Fibroblast of lung (primary cell): ENCODE data around the gene DDX54. TPM values are rescaled to one million over a fixed set of nuclear protein-coding genes. Genes with fewer than 3 reads are reported as not detected.
"Not testable (repeated sequence)": the region's sequence is repeated elsewhere in the genome, so short reads cannot be mapped to it uniquely, and the experiment has no call there.

Experiments used
- DNase-seq, 2 donors: peaks; one replicate each; pipeline versions ENCODE4 v3.0.0 to v3.0.0-alpha.2; 2010; ENCODE audit warnings: low read depth in 2 of 2
- H2AFZ ChIP-seq: 2 replicates; pipeline ENCODE4 v1.5.1; 2012; ENCODE audit warnings: low read length, control low read depth, inconsistent platforms
- H3K27ac ChIP-seq: 2 replicates; pipeline ENCODE4 v1.5.1; 2011; ENCODE audit warnings: low read length, control low read depth; ENCODE audit not compliant: insufficient read depth
- H3K27me3 ChIP-seq: 2 replicates; pipeline ENCODE4 v1.5.1; 2011; ENCODE audit warnings: mild to moderate bottlenecking, low read length; ENCODE audit not compliant: control insufficient read depth, insufficient read depth
- H3K36me3 ChIP-seq: 2 replicates; pipeline ENCODE4 v1.5.1; 2011; ENCODE audit warnings: low read length; ENCODE audit not compliant: control insufficient read depth, insufficient read depth
- H3K4me1 ChIP-seq: 2 replicates; pipeline ENCODE4 v1.5.1; 2011; ENCODE audit warnings: low read length; ENCODE audit not compliant: control insufficient read depth, insufficient read depth; ENCODE audit errors: extremely low read depth
- H3K4me2 ChIP-seq: 2 replicates; pipeline ENCODE4 v1.5.1; 2011; ENCODE audit warnings: low read length, control low read depth; ENCODE audit not compliant: insufficient read depth; ENCODE audit errors: extremely low read depth
- H3K4me3 ChIP-seq, 4 experiments: fragments of 200-600 bp in 1 of 4; sonication (generic) in 1 of 4; replicated peaks in 1 of 4; 2 replicates each; pipeline ENCODE4 v1.5.1; 2011 to 2016; ENCODE audit warnings: low read length in 4 of 4, low read depth in 3 of 4, mild to moderate bottlenecking in 3 of 4, control low read depth in 2 of 4, inconsistent platforms in 1 of 4, mixed read lengths in 1 of 4; ENCODE audit not compliant: insufficient read depth in 1 of 4; ENCODE audit errors: control extremely low read depth in 1 of 4
- H3K79me2 ChIP-seq: 2 replicates; pipeline ENCODE4 v1.5.1; 2012; ENCODE audit warnings: mild to moderate bottlenecking, low read length, inconsistent platforms; ENCODE audit not compliant: control insufficient read depth, insufficient read depth
- H3K9ac ChIP-seq: 2 replicates; pipeline ENCODE4 v1.5.1; 2011; ENCODE audit warnings: mild to moderate bottlenecking, low read length, control low read depth; ENCODE audit not compliant: insufficient read depth
- H3K9me3 ChIP-seq: 2 replicates; pipeline ENCODE4 v1.5.1; 2012; ENCODE audit warnings: low read depth, low read length; ENCODE audit not compliant: control insufficient read depth, insufficient read depth
- H4K20me1 ChIP-seq: 2 replicates; pipeline ENCODE4 v1.5.1; 2011; ENCODE audit warnings: low read length; ENCODE audit not compliant: control insufficient read depth, insufficient read depth; ENCODE audit errors: extremely low read depth
- EZH2 ChIP-seq: IDR thresholded peaks from 2 replicates; pipeline ENCODE4 v1.5.1; 2012; ENCODE audit warnings: low read length, control low read depth, mild to moderate bottlenecking; ENCODE audit errors: missing control alignments
- polyA plus RNA-seq, 2 donors: library from polyadenylated mRNA; depleted of rRNA in 1 of 2; stranded (reverse) in 1 of 2; unstranded in 1 of 2; fragments of >200 nt; gene quantifications; 2 replicates each; pipeline ENCODE4 v1.2.1, GENCODE V29; 2011 to 2012; ENCODE audit warnings: missing spikeins in 1 of 2
- total RNA-seq: library from RNA; depleted of rRNA; stranded (reverse); fragments of >200 nt; gene quantifications from 2 replicates; pipeline ENCODE4 v1.2.1, GENCODE V29; 2014
- TF ChIP-seq, protein P1 (sequence below), 2 donors: IDR thresholded peaks in 1 of 2; conservative IDR thresholded peaks in 1 of 2; 1 replicate in 1 of 2; 2 replicates in 1 of 2; pipeline ENCODE4 v1.5.1; 2011 to 2012; ENCODE audit warnings: low read length in 2 of 2, control low read depth in 1 of 2, inconsistent platforms in 1 of 2, low read depth in 1 of 2, mild to moderate bottlenecking in 1 of 2

The DDX54 gene
- total and polyA plus RNA-seq, 2 donors (not counting 1 experiment from before 2014, with no cell fraction given): 20.5 to 23.6 TPM

DNA sequence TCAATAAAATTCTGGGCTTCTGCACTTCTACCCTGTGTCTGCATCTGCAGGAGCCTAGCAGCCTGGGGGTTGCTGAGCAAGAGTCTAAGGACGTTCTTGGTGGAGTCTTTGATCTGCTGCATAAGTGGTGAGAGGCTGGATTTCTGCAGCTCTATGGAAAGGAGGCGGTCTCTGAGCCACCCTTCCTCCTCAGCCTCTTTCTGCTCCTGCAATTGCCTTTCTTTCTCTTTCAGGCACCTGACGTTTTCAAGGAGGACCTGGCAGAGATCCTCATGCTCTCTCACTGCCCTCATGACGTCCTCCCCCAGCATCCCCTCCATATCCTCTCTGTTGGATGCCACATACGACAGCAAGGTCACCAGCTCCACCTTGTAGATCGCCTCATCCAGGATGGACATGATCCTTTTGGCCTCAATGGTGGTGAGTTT lies 22.3 kb upstream of the DDX54 start:
- Histone ChIP-seq H3K79me2 (no peaks in the 10 kb centered on the region), H3K9ac (no peak overlapping the region), H3K4me1 (peaks cover 12% of the 10 kb centered on the region), H3K4me3 (no peak overlapping the region), H3K36me3 (no peaks in the 10 kb centered on the region), H3K4me2 (no peak overlapping the region), H2AFZ (no peak overlapping the region), H4K20me1 (no peaks in the 10 kb centered on the region), H3K9me3 (no peaks in the 10 kb centered on the region), H3K27ac (no peak overlapping the region), H3K27me3 (no peaks in the 10 kb centered on the region)
- TF ChIP-seq, protein P1, sequence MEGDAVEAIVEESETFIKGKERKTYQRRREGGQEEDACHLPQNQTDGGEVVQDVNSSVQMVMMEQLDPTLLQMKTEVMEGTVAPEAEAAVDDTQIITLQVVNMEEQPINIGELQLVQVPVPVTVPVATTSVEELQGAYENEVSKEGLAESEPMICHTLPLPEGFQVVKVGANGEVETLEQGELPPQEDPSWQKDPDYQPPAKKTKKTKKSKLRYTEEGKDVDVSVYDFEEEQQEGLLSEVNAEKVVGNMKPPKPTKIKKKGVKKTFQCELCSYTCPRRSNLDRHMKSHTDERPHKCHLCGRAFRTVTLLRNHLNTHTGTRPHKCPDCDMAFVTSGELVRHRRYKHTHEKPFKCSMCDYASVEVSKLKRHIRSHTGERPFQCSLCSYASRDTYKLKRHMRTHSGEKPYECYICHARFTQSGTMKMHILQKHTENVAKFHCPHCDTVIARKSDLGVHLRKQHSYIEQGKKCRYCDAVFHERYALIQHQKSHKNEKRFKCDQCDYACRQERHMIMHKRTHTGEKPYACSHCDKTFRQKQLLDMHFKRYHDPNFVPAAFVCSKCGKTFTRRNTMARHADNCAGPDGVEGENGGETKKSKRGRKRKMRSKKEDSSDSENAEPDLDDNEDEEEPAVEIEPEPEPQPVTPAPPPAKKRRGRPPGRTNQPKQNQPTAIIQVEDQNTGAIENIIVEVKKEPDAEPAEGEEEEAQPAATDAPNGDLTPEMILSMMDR (conservative IDR thresholded peaks at IDR 0.05 in 1 of 2, IDR thresholded peaks at IDR 0.05 in 1 of 2; ENCODE audit: low read depth in 1 of 2, low read length in 2 of 2): no peak
- TF ChIP-seq EZH2: no peak
- DNase-seq: peak in 1 of 2 donors; percentile 42

DNA sequence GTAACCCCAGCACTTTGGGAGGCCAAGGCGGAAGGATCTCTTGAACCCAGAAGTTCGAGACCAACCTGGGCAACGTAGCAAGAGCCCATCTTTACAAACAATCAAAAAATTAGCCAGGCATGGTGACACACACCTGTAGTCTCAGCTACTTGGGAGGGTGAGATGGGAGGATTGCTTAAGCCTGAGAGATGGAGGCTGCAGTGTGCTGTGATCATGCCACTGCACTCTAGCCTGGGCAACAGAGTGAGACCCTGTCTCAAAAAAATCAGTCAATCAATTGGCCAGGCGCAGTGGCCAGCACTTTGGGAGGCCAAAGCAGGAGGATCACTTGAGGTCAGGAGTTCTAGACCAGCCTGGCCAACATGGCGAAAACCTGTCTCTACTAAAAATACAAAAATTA lies 21.5 kb upstream of the DDX54 start:
- H3K9ac ChIP-seq: not testable (repeated sequence)

DNA sequence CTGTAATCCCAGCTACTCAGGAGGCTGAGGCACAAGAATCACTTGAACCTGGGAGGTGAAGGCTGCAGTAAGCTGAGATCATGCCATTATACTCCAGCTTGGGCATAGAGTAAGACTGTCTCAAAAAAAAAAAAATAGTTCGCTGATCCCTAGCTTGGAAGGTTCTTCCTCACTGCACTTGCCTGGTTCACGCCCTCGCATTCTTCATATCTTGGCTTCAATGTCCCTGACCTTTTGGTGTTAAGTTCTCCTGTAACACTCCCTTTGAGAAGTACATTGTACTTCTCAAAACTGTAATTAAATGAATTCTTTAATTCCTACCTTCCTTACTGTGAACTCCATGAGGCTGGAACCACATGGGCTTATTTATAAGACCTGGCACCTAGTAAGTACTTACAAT lies 19.5 kb upstream of the DDX54 start:
- TF ChIP-seq EZH2: no peak
- TF ChIP-seq, protein P1 (conservative IDR thresholded peaks at IDR 0.05 in 1 of 2, IDR thresholded peaks at IDR 0.05 in 1 of 2; ENCODE audit: low read depth in 1 of 2, low read length in 2 of 2): no peak
- H3K4me1 ChIP-seq: peaks cover 12% of the 10 kb centered on the region
- no peaks in the 10 kb centered on the region for H3K36me3 ChIP-seq
- H3K4me2 ChIP-seq: no peak overlapping the region
- H3K9ac ChIP-seq: no peak overlapping the region
- no peak overlapping the region for H3K4me3 ChIP-seq
- H3K27me3 ChIP-seq: no peaks in the 10 kb centered on the region
- no peaks in the 10 kb centered on the region for H3K79me2 ChIP-seq
- H4K20me1 ChIP-seq: no peaks in the 10 kb centered on the region
- DNase-seq: no peak
- H3K27ac ChIP-seq: no peak overlapping the region
- H2AFZ ChIP-seq: no peak overlapping the region
- H3K9me3 ChIP-seq: no peaks in the 10 kb centered on the region

More for the DNA sequence above, 21.5 kb upstream of the DDX54 start:
- H3K4me2 ChIP-seq, H3K27ac ChIP-seq, H3K9me3 ChIP-seq, H3K4me3 ChIP-seq, H4K20me1 ChIP-seq, H3K27me3 ChIP-seq, H3K36me3 ChIP-seq, H2AFZ ChIP-seq, DNase-seq, H3K79me2 ChIP-seq: not testable (repeated sequence)
- peaks cover 12% of the 10 kb centered on the region for H3K4me1 ChIP-seq
